Measurements from ENCODE around the gene SPTA1.
"Not testable (repeated sequence)": the region's sequence is repeated elsewhere in the genome, so short reads cannot be mapped to it uniquely, and the experiment has no call there.

Gene SPTA1

GRCh38 chr1:158711098-158711497, 24.6 kb upstream of the SPTA1 start:
- no peaks in the 10 kb centered on the region for H3K36me3 ChIP-seq (ENCODE audit: control insufficient read depth, insufficient read depth, low read length)
- no peak overlapping the region for H3K9ac ChIP-seq (ENCODE audit: low read depth, low read length)
- no peak overlapping the region for H3K4me3 ChIP-seq (ENCODE audit: low read depth, low read length)
- H3K27me3 ChIP-seq (ENCODE audit: control insufficient read depth, insufficient read depth, low read length): no peaks in the 10 kb centered on the region
- H3K9me3 ChIP-seq (ENCODE audit: control insufficient read depth, insufficient read depth, low read length): no peaks in the 10 kb centered on the region
- no peaks in the 10 kb centered on the region for H3K4me1 ChIP-seq (ENCODE audit: control insufficient read depth, insufficient read depth, low read length)

- no peaks in the 10 kb centered on the region for H3K4me1 ChIP-seq (ENCODE audit: control insufficient read depth, insufficient read depth, low read length)
- no peaks in the 10 kb centered on the region for H3K9me3 ChIP-seq (ENCODE audit: control insufficient read depth, insufficient read depth, low read length)
- H3K27me3 ChIP-seq (ENCODE audit: control insufficient read depth, insufficient read depth, low read length): no peaks in the 10 kb centered on the region
- no peak overlapping the region for H3K4me3 ChIP-seq (ENCODE audit: low read depth, low read length)
- no peak overlapping the region for H3K9ac ChIP-seq (ENCODE audit: low read depth, low read length)
- no peaks in the 10 kb centered on the region for H3K36me3 ChIP-seq (ENCODE audit: control insufficient read depth, insufficient read depth, low read length)
These were observed 19.6 kb upstream of the SPTA1 start for GRCh38 chr1:158706096-158706495.

GRCh38 chr1:158700552-158700951, 14.0 kb upstream of the SPTA1 start, which contains the start of gene OR6K2:
OR6K2 (minus strand) TSS chr1:158700652; CDS start chr1:158700652, 0 bp downstream.
- H3K4me3 ChIP-seq (ENCODE audit: low read depth, low read length): no peak within 1 kb of the TSS
- H3K9ac ChIP-seq (ENCODE audit: low read depth, low read length): no peak within 1 kb of the TSS
- H3K36me3 ChIP-seq (ENCODE audit: control insufficient read depth, insufficient read depth, low read length): no peaks in the 10 kb centered on the region
- H3K27me3 ChIP-seq (ENCODE audit: control insufficient read depth, insufficient read depth, low read length): no peaks in the 10 kb centered on the region
- H3K9me3 ChIP-seq (ENCODE audit: control insufficient read depth, insufficient read depth, low read length): no peaks in the 10 kb centered on the region
- H3K4me1 ChIP-seq (ENCODE audit: control insufficient read depth, insufficient read depth, low read length): no peaks in the 10 kb centered on the region

GRCh38 chr1:158694596-158694995, 8.1 kb upstream of the SPTA1 start:
- H3K9me3 ChIP-seq (ENCODE audit: control insufficient read depth, insufficient read depth, low read length): no peaks in the 10 kb centered on the region
- no peaks in the 10 kb centered on the region for H3K27me3 ChIP-seq (ENCODE audit: control insufficient read depth, insufficient read depth, low read length)
- H3K4me1 ChIP-seq (ENCODE audit: control insufficient read depth, insufficient read depth, low read length): no peaks in the 10 kb centered on the region
- no peak overlapping the region for H3K4me3 ChIP-seq (ENCODE audit: low read depth, low read length)
- H3K9ac ChIP-seq (ENCODE audit: low read depth, low read length): no peak overlapping the region
- no peaks in the 10 kb centered on the region for H3K36me3 ChIP-seq (ENCODE audit: control insufficient read depth, insufficient read depth, low read length)

GRCh38 chr1:158692356-158692755, 5.8 kb upstream of the SPTA1 start:
- Histone ChIP-seq H3K4me3 (ENCODE audit: low read depth, low read length) (no peak overlapping the region), H3K27me3 (ENCODE audit: control insufficient read depth, insufficient read depth, low read length) (no peaks in the 10 kb centered on the region), H3K9me3 (ENCODE audit: control insufficient read depth, insufficient read depth, low read length) (no peaks in the 10 kb centered on the region), H3K36me3 (ENCODE audit: control insufficient read depth, insufficient read depth, low read length) (no peaks in the 10 kb centered on the region), H3K9ac (ENCODE audit: low read depth, low read length) (no peak overlapping the region), H3K4me1 (ENCODE audit: control insufficient read depth, insufficient read depth, low read length) (no peaks in the 10 kb centered on the region)

GRCh38 chr1:158691907-158692306, 5.4 kb upstream of the SPTA1 start:
- Histone ChIP-seq H3K4me1 (ENCODE audit: control insufficient read depth, insufficient read depth, low read length) (no peaks in the 10 kb centered on the region), H3K9ac (ENCODE audit: low read depth, low read length) (no peak overlapping the region), H3K4me3 (ENCODE audit: low read depth, low read length) (no peak overlapping the region), H3K36me3 (ENCODE audit: control insufficient read depth, insufficient read depth, low read length) (no peaks in the 10 kb centered on the region), H3K27me3 (ENCODE audit: control insufficient read depth, insufficient read depth, low read length) (no peaks in the 10 kb centered on the region), H3K9me3 (ENCODE audit: control insufficient read depth, insufficient read depth, low read length) (no peaks in the 10 kb centered on the region)

GRCh38 chr1:158691149-158691548, 4.6 kb upstream of the SPTA1 start:
- H3K9ac ChIP-seq (ENCODE audit: low read depth, low read length); H3K4me1 ChIP-seq (ENCODE audit: control insufficient read depth, insufficient read depth, low read length); H3K4me3 ChIP-seq (ENCODE audit: low read depth, low read length); H3K27me3 ChIP-seq (ENCODE audit: control insufficient read depth, insufficient read depth, low read length); H3K36me3 ChIP-seq (ENCODE audit: control insufficient read depth, insufficient read depth, low read length); H3K9me3 ChIP-seq (ENCODE audit: control insufficient read depth, insufficient read depth, low read length): not testable (repeated sequence)

GRCh38 chr1:158689875-158690274, 3.4 kb upstream of the SPTA1 start:
- Histone ChIP-seq H3K4me3 (ENCODE audit: low read depth, low read length) (no peak overlapping the region), H3K4me1 (ENCODE audit: control insufficient read depth, insufficient read depth, low read length) (no peaks in the 10 kb centered on the region), H3K36me3 (ENCODE audit: control insufficient read depth, insufficient read depth, low read length) (no peaks in the 10 kb centered on the region), H3K27me3 (ENCODE audit: control insufficient read depth, insufficient read depth, low read length) (no peaks in the 10 kb centered on the region), H3K9ac (ENCODE audit: low read depth, low read length) (no peak overlapping the region), H3K9me3 (ENCODE audit: control insufficient read depth, insufficient read depth, low read length) (no peaks in the 10 kb centered on the region)

- H3K36me3 ChIP-seq (ENCODE audit: control insufficient read depth, insufficient read depth, low read length): no peaks in the 10 kb centered on the region
- no peak overlapping the region for H3K4me3 ChIP-seq (ENCODE audit: low read depth, low read length)
- H3K9me3 ChIP-seq (ENCODE audit: control insufficient read depth, insufficient read depth, low read length): no peaks in the 10 kb centered on the region
- H3K9ac ChIP-seq (ENCODE audit: low read depth, low read length): no peak overlapping the region
- H3K4me1 ChIP-seq (ENCODE audit: control insufficient read depth, insufficient read depth, low read length): no peaks in the 10 kb centered on the region
- H3K27me3 ChIP-seq (ENCODE audit: control insufficient read depth, insufficient read depth, low read length): no peaks in the 10 kb centered on the region
These were observed 2.6 kb upstream of the SPTA1 start for GRCh38 chr1:158689110-158689509.

- not testable (repeated sequence) for H3K9me3 ChIP-seq (ENCODE audit: control insufficient read depth, insufficient read depth, low read length); H3K4me1 ChIP-seq (ENCODE audit: control insufficient read depth, insufficient read depth, low read length); H3K36me3 ChIP-seq (ENCODE audit: control insufficient read depth, insufficient read depth, low read length); H3K9ac ChIP-seq (ENCODE audit: low read depth, low read length); H3K27me3 ChIP-seq (ENCODE audit: control insufficient read depth, insufficient read depth, low read length); H3K4me3 ChIP-seq (ENCODE audit: low read depth, low read length)
These were observed 1.8 kb upstream of the SPTA1 start for GRCh38 chr1:158688343-158688742.

GRCh38 chr1:158687037-158687436, 522 bp upstream of the SPTA1 start:
- Histone ChIP-seq H3K36me3 (ENCODE audit: control insufficient read depth, insufficient read depth, low read length) (no peaks in the 10 kb centered on the region), H3K4me1 (ENCODE audit: control insufficient read depth, insufficient read depth, low read length) (no peaks in the 10 kb centered on the region), H3K4me3 (ENCODE audit: low read depth, low read length) (no peak overlapping the region), H3K27me3 (ENCODE audit: control insufficient read depth, insufficient read depth, low read length) (no peaks in the 10 kb centered on the region), H3K9me3 (ENCODE audit: control insufficient read depth, insufficient read depth, low read length) (no peaks in the 10 kb centered on the region), H3K9ac (ENCODE audit: low read depth, low read length) (no peak overlapping the region)

GRCh38 chr1:158685085-158685484, 1.4 kb downstream of the SPTA1 start:
- Histone ChIP-seq H3K9me3 (ENCODE audit: control insufficient read depth, insufficient read depth, low read length) (no peaks in the 10 kb centered on the region), H3K4me1 (ENCODE audit: control insufficient read depth, insufficient read depth, low read length) (no peaks in the 10 kb centered on the region), H3K27me3 (ENCODE audit: control insufficient read depth, insufficient read depth, low read length) (no peaks in the 10 kb centered on the region), H3K4me3 (ENCODE audit: low read depth, low read length) (no peak overlapping the region), H3K36me3 (ENCODE audit: control insufficient read depth, insufficient read depth, low read length) (no peaks in the 10 kb centered on the region), H3K9ac (ENCODE audit: low read depth, low read length) (no peak overlapping the region)

- no peaks in the 10 kb centered on the region for H3K9me3 ChIP-seq (ENCODE audit: control insufficient read depth, insufficient read depth, low read length)
- no peaks in the 10 kb centered on the region for H3K4me1 ChIP-seq (ENCODE audit: control insufficient read depth, insufficient read depth, low read length)
- no peak overlapping the region for H3K9ac ChIP-seq (ENCODE audit: low read depth, low read length)
- H3K36me3 ChIP-seq (ENCODE audit: control insufficient read depth, insufficient read depth, low read length): no peaks in the 10 kb centered on the region
- no peaks in the 10 kb centered on the region for H3K27me3 ChIP-seq (ENCODE audit: control insufficient read depth, insufficient read depth, low read length)
- no peak overlapping the region for H3K4me3 ChIP-seq (ENCODE audit: low read depth, low read length)
These were observed 4.9 kb downstream of the SPTA1 start for GRCh38 chr1:158681606-158682005.

All from iPS-15b (cell line).